GM12801 (cell line): ENCODE results near the gene ZNF764.

Source experiments
- TF ChIP-seq, protein P1 (sequence below): IDR thresholded peaks from one replicate; pipeline ENCODE4 v1.5.1; 2011; ENCODE audit warnings: control low read depth; ENCODE audit not compliant: insufficient read length; ENCODE audit errors: extremely low read depth

Gene ZNF764

DNA sequence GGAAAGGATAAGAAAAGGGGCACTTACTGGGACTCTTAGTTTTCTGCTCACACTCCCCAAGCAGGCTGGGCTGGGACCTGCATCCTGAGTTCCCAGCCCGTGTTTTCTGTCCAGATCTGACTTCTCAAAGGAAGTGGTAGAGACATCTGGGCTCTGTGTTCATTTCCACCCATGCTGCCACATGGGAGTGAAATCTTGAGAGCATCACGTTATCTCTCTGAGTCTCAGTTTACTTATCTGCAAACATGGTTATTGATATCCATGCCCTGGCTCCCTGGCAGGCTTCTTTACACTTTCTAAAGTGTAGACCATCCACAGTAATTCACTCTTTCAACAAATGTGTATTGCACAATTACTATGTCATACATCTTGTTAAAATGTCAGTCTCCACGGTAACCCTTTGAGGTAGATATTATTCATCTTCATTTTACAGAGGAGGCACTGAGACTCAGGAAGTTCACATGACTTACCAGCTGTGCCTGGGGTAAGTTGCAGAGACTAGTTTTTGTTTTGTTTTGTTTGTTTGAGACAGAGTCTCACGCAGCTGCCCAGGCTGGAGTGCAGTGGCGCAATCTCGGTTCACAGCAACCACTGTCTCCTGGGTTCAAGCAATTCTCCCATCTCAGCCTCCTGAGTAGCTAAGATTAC is 9.9 kb upstream of the ZNF764 start:
- TF ChIP-seq, protein P1, sequence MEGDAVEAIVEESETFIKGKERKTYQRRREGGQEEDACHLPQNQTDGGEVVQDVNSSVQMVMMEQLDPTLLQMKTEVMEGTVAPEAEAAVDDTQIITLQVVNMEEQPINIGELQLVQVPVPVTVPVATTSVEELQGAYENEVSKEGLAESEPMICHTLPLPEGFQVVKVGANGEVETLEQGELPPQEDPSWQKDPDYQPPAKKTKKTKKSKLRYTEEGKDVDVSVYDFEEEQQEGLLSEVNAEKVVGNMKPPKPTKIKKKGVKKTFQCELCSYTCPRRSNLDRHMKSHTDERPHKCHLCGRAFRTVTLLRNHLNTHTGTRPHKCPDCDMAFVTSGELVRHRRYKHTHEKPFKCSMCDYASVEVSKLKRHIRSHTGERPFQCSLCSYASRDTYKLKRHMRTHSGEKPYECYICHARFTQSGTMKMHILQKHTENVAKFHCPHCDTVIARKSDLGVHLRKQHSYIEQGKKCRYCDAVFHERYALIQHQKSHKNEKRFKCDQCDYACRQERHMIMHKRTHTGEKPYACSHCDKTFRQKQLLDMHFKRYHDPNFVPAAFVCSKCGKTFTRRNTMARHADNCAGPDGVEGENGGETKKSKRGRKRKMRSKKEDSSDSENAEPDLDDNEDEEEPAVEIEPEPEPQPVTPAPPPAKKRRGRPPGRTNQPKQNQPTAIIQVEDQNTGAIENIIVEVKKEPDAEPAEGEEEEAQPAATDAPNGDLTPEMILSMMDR = no peak

DNA sequence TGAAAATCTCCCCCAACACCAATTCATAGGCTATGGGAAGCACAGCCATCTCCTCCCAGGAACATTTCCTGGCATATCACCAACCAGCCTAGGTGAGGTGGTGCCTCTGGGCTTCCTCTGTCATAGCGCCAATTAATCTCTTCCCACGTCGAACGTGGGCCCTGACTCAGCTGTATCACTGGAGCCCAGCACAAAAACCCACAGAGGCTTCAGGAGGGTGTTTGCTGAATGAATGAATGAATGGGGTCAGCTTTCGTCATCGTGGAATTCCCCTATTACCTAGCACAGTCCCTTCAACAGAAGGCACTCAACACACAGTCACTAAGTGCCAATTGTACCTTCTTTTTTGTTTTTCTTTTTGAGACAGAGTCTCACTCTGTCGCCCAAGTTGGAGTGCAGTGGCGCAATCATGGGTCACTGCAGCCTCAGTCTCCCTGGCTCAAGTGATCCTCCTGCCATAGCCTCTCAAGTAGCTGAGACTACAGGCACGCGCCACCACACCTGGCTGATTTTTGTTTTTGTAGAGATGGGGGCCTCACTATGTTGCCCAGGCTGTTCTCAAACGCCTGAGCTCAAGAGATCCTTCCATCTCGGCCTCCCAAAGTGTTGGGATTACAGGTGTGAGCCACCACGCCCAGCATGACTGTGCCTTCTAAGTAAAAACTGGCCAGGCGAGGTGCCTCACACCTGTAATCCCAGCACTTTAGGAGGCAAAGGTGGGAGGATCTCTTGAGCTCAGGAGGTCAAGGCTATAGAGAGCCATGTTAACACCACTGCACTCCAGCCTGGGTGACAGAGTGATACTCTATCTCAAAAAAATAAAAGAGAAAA is 9.2 kb upstream of the ZNF764 start:
- TF ChIP-seq, protein P1 = no peak

DNA sequence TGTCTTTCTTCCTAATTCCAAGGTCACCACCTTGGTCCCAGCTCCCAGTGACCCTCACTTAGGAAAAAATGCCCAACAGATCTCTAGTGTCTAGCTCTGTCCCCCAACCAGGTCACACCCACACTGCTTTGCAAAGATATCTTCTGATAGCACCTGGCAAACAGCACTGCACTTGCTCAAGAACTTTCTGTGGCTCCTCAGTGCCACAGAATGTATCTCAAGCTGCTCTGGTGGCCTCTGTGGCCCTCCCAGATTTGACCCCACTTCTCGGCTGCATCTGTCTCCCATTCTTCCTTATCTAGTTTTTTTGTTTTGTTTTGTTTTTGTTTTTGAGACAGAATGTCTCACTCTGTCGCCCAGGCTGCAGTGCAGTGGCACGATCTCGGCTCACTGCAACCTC is 8.4 kb upstream of the ZNF764 start:
- TF ChIP-seq, protein P1 = no peak

DNA sequence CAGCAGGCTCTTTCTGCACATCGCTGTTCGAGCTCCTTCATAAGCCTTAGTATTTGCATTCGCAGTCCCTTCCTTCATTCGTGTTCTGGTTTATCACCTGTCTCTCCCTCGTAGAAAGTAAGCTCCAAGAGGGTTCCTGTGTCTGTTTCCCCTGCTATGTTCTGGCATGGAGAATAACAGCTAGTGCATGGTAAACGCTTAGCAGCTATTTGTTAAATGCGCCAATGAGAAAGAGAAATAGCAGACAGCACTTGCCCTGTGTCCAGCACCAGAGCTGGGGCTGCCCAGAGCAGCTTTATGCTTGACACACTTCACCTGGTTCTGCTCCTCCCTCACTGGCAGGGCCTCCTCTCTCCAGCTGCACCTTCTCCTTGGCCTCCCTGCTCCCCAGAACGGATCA is 7.8 kb upstream of the ZNF764 start:
- TF ChIP-seq, protein P1 = no peak

DNA sequence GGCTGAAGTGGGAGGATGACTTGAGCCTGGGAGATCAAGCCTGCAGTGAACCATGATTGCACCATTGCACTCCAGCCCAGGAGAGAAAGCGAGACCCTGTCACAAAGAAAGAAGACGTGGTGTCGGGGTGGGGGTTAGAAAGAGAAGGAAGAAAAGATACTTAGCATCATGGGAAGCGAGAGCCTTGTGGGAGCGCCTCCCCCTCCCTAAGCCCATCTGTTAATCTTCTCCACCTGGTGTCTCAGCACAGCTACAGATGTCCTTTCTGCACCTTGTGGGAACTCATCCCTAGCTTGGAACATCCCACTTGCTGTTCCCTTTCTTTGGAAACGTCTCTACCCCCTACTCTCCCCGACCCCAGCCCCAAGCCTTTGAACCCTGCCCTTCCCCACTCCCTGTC is 7.4 kb upstream of the ZNF764 start:
- TF ChIP-seq, protein P1 = no peak

DNA sequence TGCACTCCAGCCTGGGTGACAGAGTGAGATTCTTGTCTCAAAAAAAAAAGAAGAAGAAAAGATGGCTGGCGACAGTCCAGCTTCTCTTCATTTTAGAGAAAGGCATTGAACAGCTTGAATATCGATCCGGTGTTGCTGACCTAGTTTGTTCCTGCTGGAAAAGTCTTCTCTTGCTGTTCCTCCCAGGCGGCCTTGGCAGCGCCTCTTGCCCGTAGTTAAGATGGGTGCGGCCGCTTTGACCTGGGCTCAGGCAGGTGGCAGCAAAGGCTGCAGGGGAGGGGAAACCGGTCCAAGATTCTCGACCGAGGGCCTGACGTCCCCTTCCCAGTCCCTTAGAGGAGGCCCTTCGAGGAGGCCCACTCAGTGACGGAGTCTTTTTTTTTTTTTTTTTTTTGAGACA is 3.8 kb upstream of the ZNF764 start:
- TF ChIP-seq, protein P1 = no peak

DNA sequence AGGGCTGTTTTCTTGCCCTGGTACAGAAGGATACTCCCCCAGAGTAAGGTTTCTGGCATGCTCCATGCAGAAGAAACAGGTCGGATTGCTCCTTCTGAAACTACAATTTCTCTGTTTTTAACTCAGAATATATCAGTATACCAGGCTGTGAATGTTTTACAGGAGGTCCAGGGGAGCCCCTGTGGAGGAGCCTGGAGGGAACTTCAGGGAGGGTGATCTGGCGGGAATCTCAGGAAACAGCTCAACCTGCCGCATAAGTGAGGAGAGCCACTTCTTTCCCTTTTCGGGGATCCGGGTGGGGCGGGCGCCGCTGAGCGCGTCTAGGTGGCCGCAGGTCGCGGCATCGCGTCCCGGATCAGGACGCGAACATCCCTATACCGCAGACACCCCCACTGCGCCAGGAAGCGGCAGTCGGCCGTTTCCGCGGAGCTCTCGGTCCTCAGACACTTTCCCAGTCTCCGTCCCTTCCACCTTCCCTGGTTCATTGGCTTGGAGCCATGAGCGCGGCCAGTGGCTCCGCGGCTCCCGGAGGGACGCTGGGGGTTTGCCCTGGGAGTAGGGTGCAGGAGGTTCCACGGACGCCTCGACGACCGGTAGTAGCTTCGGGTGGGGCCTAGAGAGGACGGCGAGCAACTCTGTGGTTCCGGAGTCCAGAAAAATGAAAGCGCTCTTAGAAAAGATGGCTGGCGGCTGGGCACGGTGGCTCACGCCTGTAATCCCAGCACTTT is 3.1 kb upstream of the ZNF764 start:
- TF ChIP-seq, protein P1 = no peak
